Thoracic aorta (tissue), 2 donors: Measurements from ENCODE around the gene STON1. TPM values are rescaled to one million over a fixed set of nuclear protein-coding genes. Genes with fewer than 3 reads are reported as not detected.

Source experiments
- ATAC-seq: fragments of 150-250 bp; one replicate; pipeline ENCODE4 v1.8.0; 2017; ENCODE audit warnings: low read depth; ENCODE audit not compliant: insufficient number of reproducible peaks, low FRiP score
- DNase-seq: peaks from one replicate; pipeline ENCODE4 v3.0.0-alpha.2; 2020; ENCODE audit warnings: low spot score
- H3K27ac ChIP-seq, 2 donors: fragments of 200-600 bp; sonication (generic); 1 replicate in 1 of 2; 2 replicates in 1 of 2; pipeline ENCODE4 v1.5.1; 2016; ENCODE audit warnings: mild to moderate bottlenecking in 2 of 2, moderate library complexity in 2 of 2
- H3K27me3 ChIP-seq: fragments of 200-600 bp; sonication (generic); replicated peaks from 2 replicates; pipeline ENCODE4 v1.6.0; 2016; ENCODE audit warnings: mild to moderate bottlenecking; ENCODE audit not compliant: insufficient read depth
- H3K36me3 ChIP-seq: fragments of 200-600 bp; sonication (generic); one replicate; pipeline ENCODE4 v1.5.1; 2016
- H3K4me1 ChIP-seq, 2 donors: fragments of 200-600 bp; sonication (generic); 1 replicate in 1 of 2; 2 replicates in 1 of 2; pipeline versions ENCODE4 v1.5.1 to v1.6.0; 2016; ENCODE audit warnings: low read depth in 2 of 2, mild to moderate bottlenecking in 1 of 2; ENCODE audit not compliant: control insufficient read depth in 1 of 2
- H3K4me3 ChIP-seq: fragments of 200-600 bp; sonication (generic); 2 replicates; pipeline ENCODE4 v1.5.1; 2016; ENCODE audit warnings: mild to moderate bottlenecking
- H3K9me3 ChIP-seq: fragments of 200-600 bp; sonication (generic); 2 replicates; pipeline ENCODE4 v1.5.1; 2016
- CTCF ChIP-seq: fragments of 200-600 bp; sonication (generic); IDR thresholded peaks from one replicate; pipeline ENCODE4 v1.5.1; 2019; ENCODE audit warnings: antibody characterized with exemption
- total RNA-seq, 2 donors: library from RNA; depleted of rRNA; stranded (reverse); fragments of >200 nt; gene quantifications; one replicate each; pipeline versions ENCODE4 v1.1.0 to v1.2.3, GENCODE V29; 2016

Gene STON1
- total RNA-seq, 2 donors from 2014 or later = 39.2 to 42.4 TPM

- no peak for TF ChIP-seq CTCF
- H3K27me3 ChIP-seq = no peaks in the 10 kb centered on the region
- DNase-seq (no peak), ATAC-seq (no peak)
- H3K9me3 ChIP-seq = no peaks in the 10 kb centered on the region
- H3K36me3 ChIP-seq = no peaks in the 10 kb centered on the region
- no peak overlapping the region for H3K27ac ChIP-seq
- peaks cover 17 to 43% of the 10 kb centered on the region in 2 donors for H3K4me1 ChIP-seq
- no peak overlapping the region for H3K4me3 ChIP-seq
Observed at GRCh38 chr2:48568547-48568946, 38.6 kb downstream of the STON1 start.

GRCh38 chr2:48569433-48569832 is 39.5 kb downstream of the STON1 start:
- H3K9me3 ChIP-seq = no peaks in the 10 kb centered on the region
- no peak overlapping the region for H3K27ac ChIP-seq
- no peak overlapping the region for H3K4me3 ChIP-seq
- H3K27me3 ChIP-seq = no peaks in the 10 kb centered on the region
- ATAC-seq = no peak
- peaks cover 17 to 43% of the 10 kb centered on the region in 2 donors for H3K4me1 ChIP-seq
- no peak for DNase-seq
- TF ChIP-seq CTCF = no peak
- no peaks in the 10 kb centered on the region for H3K36me3 ChIP-seq

- Histone ChIP-seq H3K9me3 (no peaks in the 10 kb centered on the region), H3K27ac (no peak overlapping the region), H3K27me3 (no peaks in the 10 kb centered on the region), H3K36me3 (no peaks in the 10 kb centered on the region), H3K4me3 (no peak overlapping the region), H3K4me1 (peaks cover 12 to 22% of the 10 kb centered on the region in 2 donors)
- TF ChIP-seq CTCF = no peak
- ATAC-seq (no peak), DNase-seq (no peak)
Observed at GRCh38 chr2:48572816-48573215, 42.9 kb downstream of the STON1 start.

GRCh38 chr2:48574353-48575287 is 44.7 kb downstream of the STON1 start:
- TF ChIP-seq CTCF = no peak
- no peak for DNase-seq
- Histone ChIP-seq H3K36me3 (no peaks in the 10 kb centered on the region), H3K27ac (no peak overlapping the region), H3K27me3 (no peaks in the 10 kb centered on the region), H3K4me1 (peaks cover 9 to 15% of the 10 kb centered on the region in 2 donors), H3K4me3 (no peak overlapping the region), H3K9me3 (no peaks in the 10 kb centered on the region)
- no peak for ATAC-seq

- H3K36me3 ChIP-seq = peaks cover 4% of the 10 kb centered on the region
- DNase-seq = no peak
- H3K4me3 ChIP-seq = no peak overlapping the region
- no peaks in the 10 kb centered on the region for H3K4me1 ChIP-seq
- no peak overlapping the region for H3K27ac ChIP-seq
- H3K27me3 ChIP-seq = no peaks in the 10 kb centered on the region
- TF ChIP-seq CTCF = no peak
- H3K9me3 ChIP-seq = no peaks in the 10 kb centered on the region
- no peak for ATAC-seq
Observed at GRCh38 chr2:48578313-48578712, 48.4 kb downstream of the STON1 start.
